Measurements from ENCODE around the gene IKZF1.

GRCh38 chr7:50285269-50285668, 19.2 kb upstream of the IKZF1 start:
- TF ChIP-seq ZNF274 (IDR thresholded peaks at IDR 0.05; ENCODE audit: low read depth, low read length) (no peak), SUZ12 (IDR thresholded peaks at IDR 0.05; ENCODE audit: extremely low read depth, insufficient read depth, insufficient read length) (no peak), YY1 (IDR thresholded peaks at IDR 0.05; ENCODE audit: insufficient read depth, insufficient read length) (no peak)
